Natural killer cell (primary cell): ENCODE data around the gene ABCA12. TPM values are rescaled to one million over a fixed set of nuclear protein-coding genes. Genes with fewer than 3 reads are reported as not detected.

ENCODE experiments used
- ATAC-seq, 3 donors: fragments of 150-1000 bp in 2 of 3; fragments of 200-7000 bp in 1 of 3; cut with Tn5 transposase; 1 replicate in 1 of 3; 2 replicates in 2 of 3; pipeline ENCODE4 v1.10.0; 2021; ENCODE audit warnings: mild to moderate bottlenecking in 2 of 3, moderate library complexity in 2 of 3
- DNase-seq, 2 donors: peaks; one replicate each; pipeline versions ENCODE4 v3.0.0 to v3.0.0-alpha.2; 2013 to 2021; ENCODE audit warnings: mixed read lengths in 1 of 2
- H3K27ac ChIP-seq: one replicate; pipeline ENCODE4 v1.5.1; 2013; ENCODE audit warnings: mild to moderate bottlenecking, low read length
- H3K27me3 ChIP-seq: one replicate; pipeline ENCODE4 v1.6.1; 2013; ENCODE audit warnings: low read length; ENCODE audit not compliant: control insufficient read depth, insufficient read depth
- H3K36me3 ChIP-seq: one replicate; pipeline ENCODE4 v1.6.1; 2013; ENCODE audit warnings: low read length; ENCODE audit not compliant: control insufficient read depth, insufficient read depth
- H3K4me1 ChIP-seq: one replicate; pipeline ENCODE4 v1.6.1; 2013; ENCODE audit warnings: low read length; ENCODE audit not compliant: control insufficient read depth, insufficient read depth
- H3K4me3 ChIP-seq: one replicate; pipeline ENCODE4 v1.5.1; 2013; ENCODE audit warnings: low read length
- H3K9me3 ChIP-seq: one replicate; pipeline ENCODE4 v1.6.1; 2013; ENCODE audit warnings: low read length; ENCODE audit not compliant: control insufficient read depth, insufficient read depth
- H3K27ac Mint-ChIP-seq, 2 donors: one replicate each; pipeline ENCODE4 v1.8.0; 2022; ENCODE audit warnings: mild to moderate bottlenecking in 2 of 2, mixed read lengths in 2 of 2, moderate library complexity in 1 of 2
- H3K27me3 Mint-ChIP-seq, 2 donors: one replicate each; pipeline ENCODE4 v1.8.0; 2022; ENCODE audit warnings: low read depth in 2 of 2, mixed read lengths in 2 of 2
- H3K36me3 Mint-ChIP-seq: one replicate; pipeline ENCODE4 v1.8.0; 2022; ENCODE audit warnings: mixed read lengths
- H3K4me1 Mint-ChIP-seq, 2 donors: one replicate each; pipeline ENCODE4 v1.8.0; 2022; ENCODE audit warnings: mixed read lengths in 2 of 2
- H3K4me3 Mint-ChIP-seq: one replicate; pipeline ENCODE4 v1.8.0; 2022; ENCODE audit warnings: mild to moderate bottlenecking, moderate library complexity, mixed read lengths
- H3K9me3 Mint-ChIP-seq, 2 donors: one replicate each; pipeline ENCODE4 v1.8.0; 2022; ENCODE audit warnings: mixed read lengths in 2 of 2
- WGBS: methylation state at CpG from one replicate; pipeline ENCODE4 v1.1.7; 2013; ENCODE audit warnings: missing lambda C conversion rate; ENCODE audit not compliant: insufficient coverage; 5-methylcytosine and 5-hydroxymethylcytosine counted together
- intact Hi-C: fragments of 100-400 bp; cut with micrococcal nuclease; formaldehyde crosslinking; loops from one replicate; pipeline ENCODE4 v1.14.2; 2022
- total RNA-seq, 4 donors: library from RNA; stranded (reverse); fragments of 120-200 nt in 1 of 4; gene quantifications; one replicate each; pipeline versions ENCODE4 v1.2.3 to v1.2.4, GENCODE V29; 2013 to 2022
- TF ChIP-seq, protein P1 (sequence below): fragments of 200-600 bp; IDR thresholded peaks from one replicate; pipeline ENCODE4 v1.8.0; 2022; ENCODE audit warnings: antibody characterized with exemption

ABCA12 gene
- total RNA-seq, 3 donors from 2014 or later (not counting 1 experiment from before 2014, with no cell fraction given) = not detected

DNA sequence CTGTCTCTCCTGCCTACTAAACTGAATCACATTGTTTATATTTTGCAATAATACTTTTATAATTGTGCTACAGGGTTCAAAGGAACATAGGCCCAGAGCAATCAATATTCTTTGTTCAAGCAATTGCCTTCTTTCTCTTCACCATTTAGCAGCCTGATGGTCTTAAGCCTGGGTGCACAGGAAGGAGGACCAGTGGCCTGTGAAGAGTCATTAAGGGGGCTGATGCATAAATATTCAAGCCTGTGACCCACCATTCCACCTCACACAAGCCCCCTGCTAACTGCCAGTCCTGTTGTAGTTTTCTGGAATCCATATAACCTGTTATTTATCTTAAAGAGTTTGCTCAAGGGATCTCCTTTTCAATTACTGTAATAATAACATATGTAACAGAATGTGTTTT lies 56.0 kb downstream of the ABCA12 start:
- intact Hi-C loops = no loop called here
- no peaks in the 10 kb centered on the region for H3K27me3 Mint-ChIP-seq
- H3K27ac Mint-ChIP-seq = no peak overlapping the region
- Histone ChIP-seq H3K9me3 (no peaks in the 10 kb centered on the region), H3K36me3 (no peaks in the 10 kb centered on the region), H3K4me1 (no peaks in the 10 kb centered on the region), H3K4me3 (no peak overlapping the region), H3K27ac (no peak overlapping the region), H3K27me3 (no peaks in the 10 kb centered on the region)
- H3K4me3 Mint-ChIP-seq = no peak overlapping the region
- TF ChIP-seq, protein P1, sequence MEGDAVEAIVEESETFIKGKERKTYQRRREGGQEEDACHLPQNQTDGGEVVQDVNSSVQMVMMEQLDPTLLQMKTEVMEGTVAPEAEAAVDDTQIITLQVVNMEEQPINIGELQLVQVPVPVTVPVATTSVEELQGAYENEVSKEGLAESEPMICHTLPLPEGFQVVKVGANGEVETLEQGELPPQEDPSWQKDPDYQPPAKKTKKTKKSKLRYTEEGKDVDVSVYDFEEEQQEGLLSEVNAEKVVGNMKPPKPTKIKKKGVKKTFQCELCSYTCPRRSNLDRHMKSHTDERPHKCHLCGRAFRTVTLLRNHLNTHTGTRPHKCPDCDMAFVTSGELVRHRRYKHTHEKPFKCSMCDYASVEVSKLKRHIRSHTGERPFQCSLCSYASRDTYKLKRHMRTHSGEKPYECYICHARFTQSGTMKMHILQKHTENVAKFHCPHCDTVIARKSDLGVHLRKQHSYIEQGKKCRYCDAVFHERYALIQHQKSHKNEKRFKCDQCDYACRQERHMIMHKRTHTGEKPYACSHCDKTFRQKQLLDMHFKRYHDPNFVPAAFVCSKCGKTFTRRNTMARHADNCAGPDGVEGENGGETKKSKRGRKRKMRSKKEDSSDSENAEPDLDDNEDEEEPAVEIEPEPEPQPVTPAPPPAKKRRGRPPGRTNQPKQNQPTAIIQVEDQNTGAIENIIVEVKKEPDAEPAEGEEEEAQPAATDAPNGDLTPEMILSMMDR = no peak
- no peak for ATAC-seq
- no peak for DNase-seq
- no peaks in the 10 kb centered on the region for H3K4me1 Mint-ChIP-seq
- no peaks in the 10 kb centered on the region for H3K36me3 Mint-ChIP-seq
- H3K9me3 Mint-ChIP-seq = peaks cover under 1 to 4% of the 10 kb centered on the region in 2 donors

DNA sequence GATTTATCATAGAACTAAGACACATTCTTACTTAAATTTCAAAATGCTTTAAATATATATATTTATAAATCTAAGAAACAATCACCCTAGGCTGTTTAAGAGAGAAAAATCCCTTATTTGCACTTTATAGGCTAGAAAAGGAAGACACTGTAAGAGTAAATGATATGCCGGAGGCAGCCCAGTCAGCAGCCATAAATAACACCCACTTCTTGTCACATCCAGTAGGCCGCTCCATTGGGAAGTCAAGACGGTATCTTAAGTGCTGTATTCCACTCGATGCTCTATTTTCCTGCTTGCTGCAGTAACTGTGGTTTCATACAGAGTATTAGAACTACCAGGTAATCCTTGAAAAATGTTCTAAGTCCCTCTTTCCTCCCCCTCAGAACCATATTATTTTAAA lies 57.9 kb downstream of the ABCA12 start:
- Mint-ChIP-seq H3K36me3 (no peaks in the 10 kb centered on the region), H3K4me1 (no peaks in the 10 kb centered on the region), H3K9me3 (peaks cover 0 to 2% of the 10 kb centered on the region in 2 donors), H3K4me3 (no peak overlapping the region), H3K27me3 (no peaks in the 10 kb centered on the region), H3K27ac (no peak overlapping the region)
- Histone ChIP-seq H3K4me1 (no peaks in the 10 kb centered on the region), H3K27me3 (no peaks in the 10 kb centered on the region), H3K27ac (no peak overlapping the region), H3K4me3 (no peak overlapping the region), H3K9me3 (no peaks in the 10 kb centered on the region), H3K36me3 (no peaks in the 10 kb centered on the region)
- 86% methylated on average over 4 of the region's 4 CpGs for WGBS
- TF ChIP-seq, protein P1 = no peak
- ATAC-seq = no peak
- DNase-seq = no peak
- intact Hi-C loops = no loop called here

DNA sequence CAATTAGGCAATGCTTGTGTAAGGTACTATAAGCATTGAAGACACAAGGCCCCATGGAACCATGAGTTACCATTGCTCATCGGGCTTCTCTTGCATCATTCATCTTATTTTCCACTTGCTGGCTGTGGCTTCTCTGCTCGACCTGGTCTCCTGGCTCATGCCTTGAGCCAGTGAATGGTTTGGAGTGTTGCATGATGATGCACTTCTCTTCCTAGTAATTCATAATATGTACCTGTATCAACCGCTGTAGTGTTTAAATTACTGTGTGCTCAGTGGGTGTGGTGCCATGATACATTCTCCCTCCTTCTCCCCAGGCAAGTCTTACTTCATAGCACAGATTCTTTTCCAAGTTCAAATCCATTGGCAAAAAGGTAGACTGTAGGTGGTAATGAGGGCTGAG lies 66.8 kb downstream of the ABCA12 start:
- Mint-ChIP-seq H3K9me3 (peaks cover 2 to 5% of the 10 kb centered on the region in 2 donors), H3K27ac (no peak overlapping the region), H3K4me1 (no peaks in the 10 kb centered on the region), H3K4me3 (no peak overlapping the region), H3K36me3 (no peaks in the 10 kb centered on the region), H3K27me3 (no peaks in the 10 kb centered on the region)
- Histone ChIP-seq H3K27ac (no peak overlapping the region), H3K4me1 (no peaks in the 10 kb centered on the region), H3K36me3 (no peaks in the 10 kb centered on the region), H3K4me3 (no peak overlapping the region), H3K9me3 (no peaks in the 10 kb centered on the region), H3K27me3 (no peaks in the 10 kb centered on the region)
- intact Hi-C loops = no loop called here
- DNase-seq (no peak), ATAC-seq (no peak)
- 67% methylated on average over 2 of the region's 3 CpGs for WGBS
- TF ChIP-seq, protein P1 = no peak

DNA sequence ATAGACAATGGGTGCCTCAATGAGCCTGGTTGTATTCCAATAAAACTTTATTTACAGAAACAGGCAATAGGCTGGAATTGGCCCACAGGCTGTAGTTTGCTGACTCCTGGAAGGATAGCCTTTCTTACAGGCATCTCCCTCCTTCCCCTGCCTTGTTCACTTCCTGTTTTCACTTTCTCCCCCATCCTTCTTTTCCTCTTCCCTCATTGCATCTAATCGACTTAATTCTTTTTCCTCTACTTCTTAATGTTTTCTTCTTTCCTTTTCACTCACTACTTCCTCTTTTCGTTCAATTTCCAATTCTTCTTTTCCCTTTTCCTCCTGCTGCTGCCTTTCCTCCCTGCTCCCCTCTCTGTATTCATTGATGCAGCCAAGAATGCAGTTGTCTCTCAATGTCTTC lies 70.0 kb downstream of the ABCA12 start:
- Mint-ChIP-seq H3K9me3 (peaks cover 2 to 5% of the 10 kb centered on the region in 2 donors), H3K4me1 (no peaks in the 10 kb centered on the region), H3K4me3 (no peak overlapping the region), H3K27ac (no peak overlapping the region), H3K36me3 (no peaks in the 10 kb centered on the region), H3K27me3 (no peaks in the 10 kb centered on the region)
- no peaks in the 10 kb centered on the region for H3K36me3 ChIP-seq
- TF ChIP-seq, protein P1 = no peak
- 24% methylated on average over 2 of the region's 2 CpGs for WGBS
- ATAC-seq (no peak), DNase-seq (no peak)
- no peaks in the 10 kb centered on the region for H3K4me1 ChIP-seq
- no peak overlapping the region for H3K27ac ChIP-seq
- H3K4me3 ChIP-seq = no peak overlapping the region
- no peaks in the 10 kb centered on the region for H3K9me3 ChIP-seq
- intact Hi-C loops = no loop called here
- H3K27me3 ChIP-seq = no peaks in the 10 kb centered on the region
